ENCODE data around the gene CCDC28B. TPM values are rescaled to one million over a fixed set of nuclear protein-coding genes. Genes with fewer than 3 reads are reported as not detected.
A peak's percentile ranks its signal among the peaks of the same experiment; 100 is the strongest.

The CCDC28B gene
- total and polyA plus RNA-seq, 2 donors (not counting 3 experiments of a cell fraction or from before 2014, with no cell fraction given): 12.0 to 19.1 TPM

DNA sequence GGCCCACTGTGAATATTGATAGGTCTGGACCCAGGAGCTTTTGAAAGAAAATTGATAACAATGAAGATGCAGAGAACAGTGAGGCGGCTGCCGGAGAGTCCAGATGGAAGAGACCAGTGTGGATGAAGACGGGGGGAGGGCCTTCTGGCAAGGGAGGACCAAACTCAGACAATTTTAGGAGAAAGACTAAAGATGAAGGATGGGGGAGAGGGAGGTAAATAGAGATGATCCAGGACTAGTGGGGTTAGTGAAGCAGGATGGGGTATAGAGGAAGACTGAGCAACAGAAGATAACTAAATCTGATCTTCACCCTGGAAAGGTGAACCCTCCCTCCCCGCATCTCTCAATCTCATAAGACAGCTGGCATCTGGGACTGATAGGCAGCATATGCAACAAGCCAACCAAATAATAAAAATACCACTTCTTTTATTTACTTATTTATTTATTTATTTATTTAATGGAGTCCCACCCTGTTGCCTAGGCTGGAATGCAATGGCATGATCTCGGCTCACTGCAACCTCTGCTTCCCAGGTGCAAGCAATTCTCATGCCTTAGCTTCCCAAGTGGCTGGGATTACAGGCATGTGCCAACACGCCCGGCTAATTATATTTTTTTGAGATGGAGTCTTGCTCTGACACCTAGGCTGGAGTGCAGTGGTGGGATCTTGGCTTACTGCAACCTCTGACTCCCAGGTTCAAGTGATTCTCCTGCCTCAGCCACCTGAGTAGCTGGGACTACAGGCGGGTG, 32.3 kb downstream of the CCDC28B start:
- intact Hi-C loops (cut with micrococcal nuclease): no loop called here
- POLR2A ChIA-PET: interaction anchor here (0.6 kb wide), 1 partner anchor 119 kb away, joined by 5 read pairs; no protein-coding TSS in a partner anchor
- CTCF ChIA-PET: interaction anchor here (1.9 to 2.7 kb wide), 2 partner anchors 8 to 17 kb away, joined by 6 to 13 read pairs; no protein-coding TSS in a partner anchor

DNA sequence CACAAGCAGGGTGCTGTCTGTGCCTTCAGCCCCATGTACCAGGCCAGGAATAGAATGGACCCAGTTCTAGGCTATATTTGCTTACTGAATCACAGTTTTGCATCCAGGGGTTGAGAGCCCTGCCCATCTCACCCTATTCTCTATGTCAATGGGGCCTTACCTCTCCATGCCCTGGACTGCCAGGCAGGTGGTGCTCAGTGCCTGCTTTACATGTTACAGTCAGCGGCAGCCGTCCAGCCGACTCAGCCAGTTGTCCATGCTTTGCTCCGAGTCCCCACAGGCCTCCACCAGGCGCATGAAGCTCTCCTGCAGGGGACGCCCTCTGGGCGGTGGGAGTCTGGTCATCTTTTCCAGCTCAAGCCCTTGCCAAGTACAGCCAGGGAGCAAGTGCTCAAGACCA, 34.4 kb downstream of the CCDC28B start:
- Histone ChIP-seq H4K20me1 (replicated peaks; ENCODE audit: control insufficient read depth, extremely low read depth, insufficient read depth, low read length) (no peaks in the 10 kb centered on the region), H3K4me3 (replicated peaks in 1 of 3; ENCODE audit: insufficient read depth in 1 of 3, low read depth in 1 of 3, low read length in 3 of 3) (no peak overlapping the region), H3K36me3 (ENCODE audit: control insufficient read depth in 2 of 2, extremely low read depth in 1 of 2, insufficient read depth in 2 of 2, low read length in 2 of 2) (peaks cover 0 to 16% of the 10 kb centered on the region in 2 experiments), H3K27me3 (ENCODE audit: control insufficient read depth in 2 of 2, insufficient read depth in 2 of 2, low read length in 2 of 2) (no peaks in the 10 kb centered on the region), H3K9me1 (replicated peaks; ENCODE audit: control insufficient read depth, extremely low read depth, insufficient read depth, low read length) (no peaks in the 10 kb centered on the region), H3K27ac (ENCODE audit: insufficient read depth, low read depth, low read length) (no peak overlapping the region), H3K9me3 (replicated peaks; ENCODE audit: control insufficient read depth, insufficient read depth, low read length) (no peaks in the 10 kb centered on the region), H3K9ac (replicated peaks; ENCODE audit: extremely low read depth, insufficient read depth, low read length) (no peak overlapping the region), H3K4me1 (ENCODE audit: control insufficient read depth, extremely low read depth, insufficient read depth, low read length) (peaks cover 8% of the 10 kb centered on the region), H3K79me2 (ENCODE audit: control insufficient read depth, insufficient read depth, low read length) (no peaks in the 10 kb centered on the region), H2AFZ (ENCODE audit: low read depth, low read length) (no peak overlapping the region), H3K4me2 (ENCODE audit: insufficient read depth, low read length) (no peak overlapping the region)
- no peak for DNase-seq (ENCODE audit: low read depth, low spot score)
- POLR2A ChIA-PET: no interaction called here
- intact Hi-C loops (cut with micrococcal nuclease): no loop called here
- no peak for TF ChIP-seq EZH2 (IDR thresholded peaks at IDR 0.05; ENCODE audit: borderline replicate concordance, low read depth, low read length, severe bottlenecking)
- TF ChIP-seq, protein P1, sequence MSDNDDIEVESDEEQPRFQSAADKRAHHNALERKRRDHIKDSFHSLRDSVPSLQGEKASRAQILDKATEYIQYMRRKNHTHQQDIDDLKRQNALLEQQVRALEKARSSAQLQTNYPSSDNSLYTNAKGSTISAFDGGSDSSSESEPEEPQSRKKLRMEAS (IDR thresholded peaks at IDR 0.05; ENCODE audit: insufficient read depth, insufficient read length): no peak
- TF ChIP-seq, protein P2, sequence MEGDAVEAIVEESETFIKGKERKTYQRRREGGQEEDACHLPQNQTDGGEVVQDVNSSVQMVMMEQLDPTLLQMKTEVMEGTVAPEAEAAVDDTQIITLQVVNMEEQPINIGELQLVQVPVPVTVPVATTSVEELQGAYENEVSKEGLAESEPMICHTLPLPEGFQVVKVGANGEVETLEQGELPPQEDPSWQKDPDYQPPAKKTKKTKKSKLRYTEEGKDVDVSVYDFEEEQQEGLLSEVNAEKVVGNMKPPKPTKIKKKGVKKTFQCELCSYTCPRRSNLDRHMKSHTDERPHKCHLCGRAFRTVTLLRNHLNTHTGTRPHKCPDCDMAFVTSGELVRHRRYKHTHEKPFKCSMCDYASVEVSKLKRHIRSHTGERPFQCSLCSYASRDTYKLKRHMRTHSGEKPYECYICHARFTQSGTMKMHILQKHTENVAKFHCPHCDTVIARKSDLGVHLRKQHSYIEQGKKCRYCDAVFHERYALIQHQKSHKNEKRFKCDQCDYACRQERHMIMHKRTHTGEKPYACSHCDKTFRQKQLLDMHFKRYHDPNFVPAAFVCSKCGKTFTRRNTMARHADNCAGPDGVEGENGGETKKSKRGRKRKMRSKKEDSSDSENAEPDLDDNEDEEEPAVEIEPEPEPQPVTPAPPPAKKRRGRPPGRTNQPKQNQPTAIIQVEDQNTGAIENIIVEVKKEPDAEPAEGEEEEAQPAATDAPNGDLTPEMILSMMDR (IDR thresholded peaks at IDR 0.05; ENCODE audit: extremely low read depth in 1 of 2, insufficient read depth in 1 of 2, low read depth in 1 of 2, low read length in 2 of 2): no peak
- TF ChIP-seq FOS (IDR thresholded peaks at IDR 0.05; ENCODE audit: borderline replicate concordance, insufficient read depth, low read length): no peak
- no peak for TF ChIP-seq POLR2A (IDR thresholded peaks at IDR 0.05; ENCODE audit: low read depth, low read length)
- TF ChIP-seq MYC (IDR thresholded peaks at IDR 0.05; ENCODE audit: low read depth, low read length): no peak
- TF ChIP-seq GATA2 (IDR thresholded peaks at IDR 0.05; ENCODE audit: insufficient read depth, insufficient read length, low read depth, low read length): no peak
- TF ChIP-seq POLR2AphosphoS5 (IDR thresholded peaks at IDR 0.05; ENCODE audit: insufficient read depth, low read depth, low read length): no peak
- TF ChIP-seq JUN (IDR thresholded peaks at IDR 0.05; ENCODE audit: borderline replicate concordance, insufficient read depth, insufficient read length, low read depth): no peak
- CTCF ChIA-PET: interaction anchor here (1.0 to 8.4 kb wide), 2 partner anchors 14 to 19 kb away, joined by 3 to 73 read pairs; partner anchors contain the start of genes FAM167B and LCK
- FAIRE-seq: no peak
- no TSS peak for BruUV-seq (replicated peaks)
- dilution Hi-C loops (cut with MboI; ENCODE audit: extremely low pct_ligation_motif_present, low sequenced_read_pairs): no loop called here

More for the DNA sequence above, 32.3 kb downstream of the CCDC28B start:
- BruUV-seq (replicated peaks): no TSS peak
- peaks cover 8% of the 10 kb centered on the region for H3K4me1 ChIP-seq (ENCODE audit: control insufficient read depth, extremely low read depth, insufficient read depth, low read length)
- no peak overlapping the region for H2AFZ ChIP-seq (ENCODE audit: low read depth, low read length)
- dilution Hi-C loops (cut with MboI; ENCODE audit: extremely low pct_ligation_motif_present, low sequenced_read_pairs): no loop called here
- H3K79me2 ChIP-seq (ENCODE audit: control insufficient read depth, insufficient read depth, low read length): no peaks in the 10 kb centered on the region
- no peak overlapping the region for H3K9ac ChIP-seq (replicated peaks; ENCODE audit: extremely low read depth, insufficient read depth, low read length)
- H3K9me1 ChIP-seq (replicated peaks; ENCODE audit: control insufficient read depth, extremely low read depth, insufficient read depth, low read length): no peaks in the 10 kb centered on the region
- no peaks in the 10 kb centered on the region for H3K9me3 ChIP-seq (replicated peaks; ENCODE audit: control insufficient read depth, insufficient read depth, low read length)
- FAIRE-seq: no peak
- TF ChIP-seq POLR2AphosphoS5 (IDR thresholded peaks at IDR 0.05; ENCODE audit: insufficient read depth, low read depth, low read length) (peak; percentile 8), GATA2 (IDR thresholded peaks at IDR 0.05; ENCODE audit: insufficient read depth, insufficient read length, low read depth, low read length) (no peak), POLR2A (IDR thresholded peaks at IDR 0.05; ENCODE audit: low read depth, low read length) (no peak)
- no peak overlapping the region for H3K4me3 ChIP-seq (replicated peaks in 1 of 3; ENCODE audit: insufficient read depth in 1 of 3, low read depth in 1 of 3, low read length in 3 of 3)
- no peak overlapping the region for H3K4me2 ChIP-seq (ENCODE audit: insufficient read depth, low read length)
- no peak for DNase-seq (ENCODE audit: low read depth, low spot score)
- no peak overlapping the region for H3K27ac ChIP-seq (ENCODE audit: insufficient read depth, low read depth, low read length)
- no peaks in the 10 kb centered on the region for H3K27me3 ChIP-seq (ENCODE audit: control insufficient read depth in 2 of 2, insufficient read depth in 2 of 2, low read length in 2 of 2)
- no peaks in the 10 kb centered on the region for H4K20me1 ChIP-seq (replicated peaks; ENCODE audit: control insufficient read depth, extremely low read depth, insufficient read depth, low read length)
- H3K36me3 ChIP-seq (ENCODE audit: control insufficient read depth in 2 of 2, extremely low read depth in 1 of 2, insufficient read depth in 2 of 2, low read length in 2 of 2): peaks cover 7 to 29% of the 10 kb centered on the region in 2 experiments
